Neural progenitor cell (in vitro differentiated cells): Measurements from ENCODE around the gene SOX9.
"Not testable (repeated sequence)": the region's sequence is repeated elsewhere in the genome, so short reads cannot be mapped to it uniquely, and the experiment has no call there.

Experiments used
- EZH2phosphoT487 ChIP-seq: fragments of 200-600 bp; sonication (generic); IDR thresholded peaks from 2 replicates; pipeline ENCODE4 v1.6.1; 2017; ENCODE audit warnings: antibody characterized with exemption
- TF ChIP-seq, protein P1 (sequence below): fragments of 200-600 bp; sonication (generic); IDR thresholded peaks from 2 replicates; pipeline ENCODE4 v1.5.1; 2017; ENCODE audit warnings: antibody characterized with exemption, mild to moderate bottlenecking

- TF ChIP-seq, protein P1, sequence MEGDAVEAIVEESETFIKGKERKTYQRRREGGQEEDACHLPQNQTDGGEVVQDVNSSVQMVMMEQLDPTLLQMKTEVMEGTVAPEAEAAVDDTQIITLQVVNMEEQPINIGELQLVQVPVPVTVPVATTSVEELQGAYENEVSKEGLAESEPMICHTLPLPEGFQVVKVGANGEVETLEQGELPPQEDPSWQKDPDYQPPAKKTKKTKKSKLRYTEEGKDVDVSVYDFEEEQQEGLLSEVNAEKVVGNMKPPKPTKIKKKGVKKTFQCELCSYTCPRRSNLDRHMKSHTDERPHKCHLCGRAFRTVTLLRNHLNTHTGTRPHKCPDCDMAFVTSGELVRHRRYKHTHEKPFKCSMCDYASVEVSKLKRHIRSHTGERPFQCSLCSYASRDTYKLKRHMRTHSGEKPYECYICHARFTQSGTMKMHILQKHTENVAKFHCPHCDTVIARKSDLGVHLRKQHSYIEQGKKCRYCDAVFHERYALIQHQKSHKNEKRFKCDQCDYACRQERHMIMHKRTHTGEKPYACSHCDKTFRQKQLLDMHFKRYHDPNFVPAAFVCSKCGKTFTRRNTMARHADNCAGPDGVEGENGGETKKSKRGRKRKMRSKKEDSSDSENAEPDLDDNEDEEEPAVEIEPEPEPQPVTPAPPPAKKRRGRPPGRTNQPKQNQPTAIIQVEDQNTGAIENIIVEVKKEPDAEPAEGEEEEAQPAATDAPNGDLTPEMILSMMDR = not testable (repeated sequence)
- TF ChIP-seq EZH2phosphoT487 = not testable (repeated sequence)
Measured at GRCh38 chr17:72111926-72112325, 8.9 kb upstream of the SOX9 start.
